Fibroblast of the conjunctiva (primary cell): ENCODE data around the gene DNAJC27.

Experiments used
- DNase-seq: peaks from one replicate; pipeline ENCODE4 v3.0.0-alpha.2; 2010; ENCODE audit warnings: low read depth

Gene DNAJC27

DNA sequence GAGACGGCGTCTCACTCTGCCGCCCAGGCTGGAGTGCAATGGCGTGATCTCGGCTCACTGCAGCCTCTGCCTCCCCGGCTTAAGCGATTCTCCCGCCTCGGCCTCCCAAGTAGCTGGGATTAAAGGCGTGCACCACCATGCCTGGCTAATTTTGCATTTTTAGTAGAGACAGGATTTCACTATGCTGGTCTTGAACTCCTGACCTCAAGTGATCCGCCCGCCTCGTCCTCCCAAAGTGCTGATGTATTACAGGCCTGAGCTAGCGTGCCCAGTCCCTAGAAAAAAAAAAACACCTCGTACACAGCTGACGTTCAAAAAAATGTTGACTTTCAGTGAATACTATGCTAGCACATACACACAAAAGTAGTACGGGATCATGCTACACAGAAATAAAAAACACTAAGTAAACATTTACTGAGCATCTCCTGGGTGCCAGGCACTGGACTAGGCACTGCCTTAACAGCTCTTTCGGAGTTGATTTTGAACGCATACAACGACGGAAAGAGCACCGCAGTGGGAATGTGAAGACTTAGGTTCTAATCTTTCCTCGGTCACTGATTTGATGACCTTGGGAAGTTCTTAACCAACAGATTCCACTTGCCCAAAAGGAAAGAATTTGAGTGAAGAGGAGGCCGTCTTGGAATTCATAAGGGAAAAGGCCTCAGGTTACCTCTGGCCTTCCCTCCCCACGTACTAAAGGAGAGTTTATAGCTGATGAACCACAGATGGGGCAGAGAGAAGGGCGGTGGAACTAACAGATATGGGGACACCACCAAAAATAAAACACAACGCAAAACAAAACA, 1.1 kb downstream of the DNAJC27 start:
- no peak for DNase-seq

DNA sequence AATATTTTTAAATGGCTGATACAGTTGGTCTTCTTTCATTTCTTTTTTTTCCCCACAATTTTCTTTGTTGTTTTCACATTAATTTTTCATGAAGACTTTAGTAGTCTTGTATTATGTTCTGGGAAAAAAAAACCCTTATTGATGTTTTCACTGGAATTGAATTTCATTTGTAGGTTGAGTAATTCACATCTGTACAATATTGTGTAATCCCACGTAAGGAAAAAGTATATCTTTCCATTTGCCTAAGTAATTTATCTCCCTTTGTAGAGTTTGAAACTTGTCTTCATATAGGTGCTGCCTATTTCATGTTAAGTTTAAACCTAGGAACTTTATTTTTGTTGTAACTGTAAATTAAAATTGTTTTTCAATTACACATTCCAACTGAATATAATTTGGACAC, 2.0 kb downstream of the DNAJC27 start:
- no peak for DNase-seq

GRCh38 chr2:24961903-24962302, 9.9 kb downstream of the DNAJC27 start:
- DNase-seq = no peak

- no peak for DNase-seq
These were observed 12.0 kb downstream of the DNAJC27 start for GRCh38 chr2:24959761-24960160.

DNA sequence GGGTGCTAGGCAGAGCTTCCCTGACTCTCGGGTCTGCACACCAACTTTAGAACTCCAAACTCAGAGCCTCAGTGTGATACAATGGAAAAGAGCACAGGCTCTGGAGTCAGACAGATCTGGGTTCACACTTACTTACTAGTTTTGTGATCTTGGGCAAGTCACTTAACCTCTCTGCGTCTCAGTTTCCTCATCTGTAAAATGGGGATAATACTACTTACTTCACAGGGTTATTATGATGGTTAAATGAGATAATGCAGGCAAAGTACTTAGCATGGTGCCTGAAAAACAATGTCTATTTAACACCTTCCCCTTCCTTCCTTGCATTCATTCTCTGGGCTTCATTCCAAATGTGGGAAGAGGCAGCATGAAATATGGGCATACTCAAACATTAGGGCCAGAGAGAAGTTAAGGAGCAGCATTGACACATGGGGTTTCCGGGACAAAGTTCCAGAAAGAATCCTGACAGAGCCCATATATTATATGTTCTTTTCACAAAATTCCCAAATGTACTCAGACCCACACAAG, 13.3 kb downstream of the DNAJC27 start:
- DNase-seq = no peak

DNA sequence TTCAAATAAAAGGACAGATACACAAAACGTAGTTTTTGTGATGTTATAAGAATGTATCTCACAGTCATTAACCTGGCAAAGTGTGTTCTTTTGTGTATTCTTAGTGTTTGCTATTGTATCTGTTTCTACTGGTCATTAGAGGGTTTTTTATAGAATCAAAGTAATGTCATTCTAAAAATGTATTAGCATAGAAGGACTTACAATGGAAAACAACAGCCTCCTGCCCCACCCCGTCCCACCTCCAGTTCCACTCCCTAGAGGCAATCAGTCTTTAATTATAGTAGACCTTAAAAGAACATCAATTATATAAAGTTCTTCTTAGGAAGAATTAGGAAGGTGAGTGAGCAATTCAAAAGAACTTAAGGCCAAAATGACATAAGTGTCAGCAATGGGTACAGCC, 13.8 kb downstream of the DNAJC27 start:
- no peak for DNase-seq

- DNase-seq = no peak
These were observed 14.5 kb downstream of the DNAJC27 start for GRCh38 chr2:24957221-24957620.

DNA sequence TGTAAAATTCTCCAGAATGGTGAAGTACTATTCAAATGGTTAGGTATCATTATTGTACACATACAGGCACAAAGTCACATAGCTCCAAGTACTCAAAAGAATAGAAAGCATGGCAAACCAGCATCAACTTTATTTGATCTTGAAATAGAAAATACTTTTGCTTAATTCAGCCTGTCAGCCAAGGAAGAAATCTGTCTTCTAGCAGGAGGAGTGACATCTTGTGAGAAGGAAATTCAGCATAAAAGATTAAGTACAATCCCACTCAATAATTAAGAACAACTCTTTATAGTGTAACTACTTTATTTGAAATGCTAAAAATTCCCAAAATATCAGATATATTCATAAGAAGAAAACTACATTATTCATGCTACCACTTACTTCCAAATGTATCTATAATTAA, 15.8 kb downstream of the DNAJC27 start:
- no peak for DNase-seq

GRCh38 chr2:24955232-24955631, 16.5 kb downstream of the DNAJC27 start:
- DNase-seq = no peak

DNA sequence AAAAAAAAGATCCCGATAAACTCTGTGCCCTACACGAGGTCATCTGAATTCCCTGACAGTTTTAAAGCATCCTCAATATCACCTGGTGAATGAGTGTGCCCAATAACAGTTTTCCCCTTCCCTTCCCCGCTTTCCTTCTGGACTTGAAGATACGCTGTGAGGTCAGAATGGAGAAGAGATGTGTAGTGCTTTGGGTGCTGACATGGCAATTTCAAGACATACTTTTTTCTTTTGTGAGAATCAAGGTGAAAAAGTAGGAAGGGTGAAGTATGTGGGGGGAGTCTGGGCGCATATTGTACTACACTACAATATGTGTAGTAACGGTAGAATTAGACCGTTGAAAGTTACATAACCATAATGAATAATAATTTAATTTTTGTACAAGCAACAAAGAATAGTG, 21.7 kb downstream of the DNAJC27 start:
- no peak for DNase-seq

DNA sequence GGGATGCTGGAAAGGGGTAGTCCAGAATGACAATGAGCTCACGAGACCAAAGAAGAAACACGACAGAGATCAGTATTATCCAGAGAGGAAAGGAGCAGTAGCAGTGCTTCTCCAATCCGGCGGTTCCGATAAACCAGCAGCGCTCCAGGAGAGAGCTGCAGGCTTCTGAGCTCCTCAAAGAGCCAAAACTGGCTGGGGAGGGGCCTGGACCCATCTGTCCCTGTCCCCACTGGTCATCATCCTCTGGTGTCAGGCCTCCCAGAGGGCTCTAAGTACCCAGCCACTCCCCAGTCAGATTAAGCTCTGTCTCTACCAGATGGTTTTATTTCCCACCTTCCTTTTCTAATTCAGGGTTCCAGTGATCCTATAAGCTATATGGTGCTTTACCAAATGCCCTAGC, 23.2 kb downstream of the DNAJC27 start:
- no peak for DNase-seq

- no peak for DNase-seq
These were observed 24.1 kb downstream of the DNAJC27 start for GRCh38 chr2:24947561-24948157.

DNA sequence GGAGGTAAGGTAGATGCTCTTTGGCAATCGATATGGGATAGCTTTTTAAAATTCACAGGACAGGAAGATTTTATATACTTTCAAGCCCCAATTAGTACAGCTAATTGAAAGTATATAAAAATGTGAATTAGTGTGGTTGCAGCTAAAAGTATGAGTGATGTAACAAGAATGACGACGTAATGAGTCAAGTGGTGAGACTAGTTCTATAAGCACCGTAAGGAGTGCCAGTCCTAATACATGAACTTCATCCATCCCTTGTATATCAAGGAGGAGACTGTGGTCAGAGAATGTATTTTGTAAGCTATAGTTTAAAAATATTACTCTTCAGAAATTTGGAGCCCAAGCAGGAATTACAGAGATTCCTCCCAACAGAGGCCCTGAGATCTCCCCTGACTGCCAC, 25.8 kb downstream of the DNAJC27 start:
- DNase-seq = no peak

GRCh38 chr2:24943427-24944053, 28.2 kb downstream of the DNAJC27 start:
- DNase-seq = no peak

DNA sequence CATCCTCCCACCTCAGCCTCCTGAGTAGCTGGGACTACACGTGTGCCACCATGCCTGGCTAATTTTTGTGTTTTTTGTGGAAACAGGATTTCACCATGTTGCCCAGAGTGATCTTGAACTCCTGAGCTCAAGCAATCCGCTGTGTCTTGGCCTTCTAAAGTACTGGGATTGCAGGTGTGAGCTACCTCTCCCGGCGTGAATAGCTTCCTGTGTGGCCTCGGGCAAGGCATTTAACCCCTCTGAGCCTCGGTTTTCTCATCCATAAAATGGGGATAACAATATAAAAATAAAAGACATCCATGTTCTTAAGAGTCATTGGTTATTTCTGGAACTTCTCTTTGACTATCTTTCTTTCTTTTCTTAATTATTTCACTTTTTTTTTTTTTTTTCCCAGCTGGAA, 32.4 kb downstream of the DNAJC27 start:
- DNase-seq = no peak

DNA sequence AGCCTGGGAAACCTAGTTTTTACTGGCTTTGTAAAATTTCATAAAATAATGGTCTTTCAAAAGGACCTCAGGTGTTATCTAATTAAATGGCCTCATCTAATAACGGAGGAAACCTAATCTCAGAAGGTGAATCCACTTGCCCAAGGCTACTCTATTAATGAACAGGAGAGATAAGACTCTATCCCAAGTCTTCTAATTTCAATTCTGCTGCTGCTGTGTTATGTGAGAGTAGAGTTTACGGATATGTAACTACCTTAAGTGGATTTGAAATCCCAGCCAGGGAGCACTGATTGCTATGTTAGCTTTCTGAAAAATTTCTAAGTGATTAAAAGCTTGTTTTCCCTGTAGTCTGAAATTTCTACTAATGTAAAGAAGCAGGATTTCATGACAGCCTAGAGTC, 34.5 kb downstream of the DNAJC27 start:
- DNase-seq = no peak

DNA sequence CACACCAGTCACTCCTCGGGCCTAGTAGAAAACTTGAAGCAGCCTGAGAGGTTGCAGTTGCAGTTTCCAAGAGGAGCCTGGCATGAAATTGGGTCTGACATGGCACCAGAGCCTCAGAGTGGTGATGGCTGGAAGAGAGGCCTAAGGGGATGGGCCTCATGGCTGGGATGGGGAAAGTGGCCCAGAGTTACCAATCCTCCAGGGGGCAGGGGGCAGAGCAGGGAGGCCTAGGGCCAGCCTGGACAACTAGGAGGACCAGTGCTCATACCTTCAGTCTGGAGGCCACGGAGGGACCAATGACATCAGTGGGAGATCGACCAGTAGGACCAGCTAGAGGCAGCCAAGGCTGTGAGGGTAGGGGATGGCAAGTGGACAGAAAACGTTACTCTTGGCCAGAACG, 36.6 kb downstream of the DNAJC27 start:
- DNase-seq = no peak

- no peak for DNase-seq
These were observed 39.0 kb downstream of the DNAJC27 start for GRCh38 chr2:24932715-24933114.

DNA sequence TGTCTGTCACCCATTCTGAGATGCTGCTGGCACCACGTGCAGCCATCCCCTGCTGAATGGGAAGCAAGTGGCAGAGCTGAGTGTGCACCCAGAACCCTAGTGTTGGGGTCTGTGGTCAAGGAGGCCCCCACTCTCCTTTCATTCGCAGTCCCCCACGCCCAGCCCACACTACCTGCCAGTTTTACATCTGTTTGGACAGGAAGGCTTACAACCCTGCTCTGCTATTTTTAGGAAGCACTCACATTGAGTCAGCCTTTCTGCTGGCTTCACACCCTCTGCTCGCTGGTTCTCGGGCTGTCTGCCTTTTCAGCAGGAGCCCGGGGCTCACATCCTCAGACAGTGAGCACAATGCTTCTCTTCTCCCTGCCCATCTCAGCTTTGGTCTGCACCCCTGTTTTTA, 41.0 kb downstream of the DNAJC27 start:
- no peak for DNase-seq

DNA sequence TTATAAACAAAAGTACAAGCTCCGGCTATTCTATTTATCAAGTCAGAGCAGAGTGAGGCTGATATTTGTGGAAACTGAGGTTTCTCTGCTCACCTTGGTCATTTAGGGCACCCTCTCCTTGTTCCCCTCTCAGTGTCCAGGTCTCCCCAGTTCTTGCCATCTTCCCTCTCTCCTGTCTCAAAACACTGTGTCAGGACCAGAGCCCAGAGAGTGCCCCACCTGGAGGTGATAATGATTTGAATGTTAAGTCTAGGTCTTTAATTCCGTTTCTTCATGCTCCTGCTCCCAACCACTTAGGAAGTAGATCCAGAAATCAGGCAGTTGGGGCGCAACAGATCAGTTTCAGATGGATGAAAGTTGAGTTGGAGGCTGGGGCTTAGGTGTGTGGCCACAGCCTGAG, 42.5 kb downstream of the DNAJC27 start:
- DNase-seq = no peak

- no peak for DNase-seq
These were observed 43.7 kb downstream of the DNAJC27 start for GRCh38 chr2:24928036-24928435.

- DNase-seq = no peak
These were observed 45.0 kb downstream of the DNAJC27 start for GRCh38 chr2:24926602-24927252.

- no peak for DNase-seq
These were observed 45.5 kb downstream of the DNAJC27 start for GRCh38 chr2:24926220-24926601.
